Measurements from ENCODE around the gene ATRAID. TPM values are rescaled to one million over a fixed set of nuclear protein-coding genes. Genes with fewer than 3 reads are reported as not detected.

The ATRAID gene
- total and polyA plus RNA-seq, 10 of the 15 experiments (the other 5 are each of a cell fraction or from before 2014, with no cell fraction given) = 65.6 to 180 (median 120) TPM

GRCh38 chr2:27164960-27165763 lies 46.7 kb upstream of the ATRAID start (continued):
- TF ChIP-seq RELB (IDR thresholded peaks at IDR 0.05; ENCODE audit: low read depth) = 0 out of 2 replicates have a peak, but pooled peaks have one; percentile 30
- TF ChIP-seq ZBTB40 (IDR thresholded peaks at IDR 0.05; ENCODE audit: borderline replicate concordance) = no peak
- peak; percentile 63 for TF ChIP-seq RUNX3 (IDR thresholded peaks at IDR 0.05; ENCODE audit: low read length)
- TF ChIP-seq, protein P1, sequence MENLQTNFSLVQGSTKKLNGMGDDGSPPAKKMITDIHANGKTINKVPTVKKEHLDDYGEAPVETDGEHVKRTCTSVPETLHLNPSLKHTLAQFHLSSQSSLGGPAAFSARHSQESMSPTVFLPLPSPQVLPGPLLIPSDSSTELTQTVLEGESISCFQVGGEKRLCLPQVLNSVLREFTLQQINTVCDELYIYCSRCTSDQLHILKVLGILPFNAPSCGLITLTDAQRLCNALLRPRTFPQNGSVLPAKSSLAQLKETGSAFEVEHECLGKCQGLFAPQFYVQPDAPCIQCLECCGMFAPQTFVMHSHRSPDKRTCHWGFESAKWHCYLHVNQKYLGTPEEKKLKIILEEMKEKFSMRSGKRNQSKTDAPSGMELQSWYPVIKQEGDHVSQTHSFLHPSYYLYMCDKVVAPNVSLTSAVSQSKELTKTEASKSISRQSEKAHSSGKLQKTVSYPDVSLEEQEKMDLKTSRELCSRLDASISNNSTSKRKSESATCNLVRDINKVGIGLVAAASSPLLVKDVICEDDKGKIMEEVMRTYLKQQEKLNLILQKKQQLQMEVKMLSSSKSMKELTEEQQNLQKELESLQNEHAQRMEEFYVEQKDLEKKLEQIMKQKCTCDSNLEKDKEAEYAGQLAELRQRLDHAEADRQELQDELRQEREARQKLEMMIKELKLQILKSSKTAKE (IDR thresholded peaks at IDR 0.05; ENCODE audit: low read depth, poor library complexity, severe bottlenecking) = peak; percentile 50
- no peak for TF ChIP-seq NR2C2 (IDR thresholded peaks at IDR 0.05; ENCODE audit: borderline replicate concordance, control insufficient read depth, insufficient read length, low read depth)
- TF ChIP-seq ZBED1 (IDR thresholded peaks at IDR 0.05; ENCODE audit: borderline replicate concordance) = no peak
- 0 out of 2 replicates have a peak, but pooled peaks have one; percentile 62 for TF ChIP-seq ZNF217 (IDR thresholded peaks at IDR 0.05)
- no peak for TF ChIP-seq SUPT20H (IDR thresholded peaks at IDR 0.05; ENCODE audit: borderline replicate concordance, control insufficient read depth, low read depth, low read length)
- TF ChIP-seq ZNF24 (IDR thresholded peaks at IDR 0.05) = 0 out of 2 replicates have a peak, but pooled peaks have one; percentile 13
- TF ChIP-seq GATAD2B (conservative IDR thresholded peaks at IDR 0.05; ENCODE audit: low read depth) = 0 out of 2 replicates have a peak, but pooled peaks have one; percentile 30
- peak; percentile 63 to 70; a peak in 1 of 4 replicates for TF ChIP-seq IKZF2 (IDR thresholded peaks at IDR 0.05)
- peak; percentile 53; the same call in 1 of the 2 replicates for TF ChIP-seq MTA2 (IDR thresholded peaks at IDR 0.05; ENCODE audit: low read depth)
- no peak for TF ChIP-seq RBBP5 (conservative IDR thresholded peaks at IDR 0.05)
- TF ChIP-seq ZNF207 (IDR thresholded peaks at IDR 0.05; ENCODE audit: borderline replicate concordance) = no peak
- TF ChIP-seq EED (IDR thresholded peaks at IDR 0.05; ENCODE audit: low read depth) = no peak
- TF ChIP-seq STAT1 (conservative IDR thresholded peaks at IDR 0.05) = no peak
- TF ChIP-seq IRF4 (IDR thresholded peaks at IDR 0.05; ENCODE audit: low read depth, low read length) = peak; percentile 70; the same call in 1 of the 2 replicates
- TF ChIP-seq HDGF (IDR thresholded peaks at IDR 0.05) = no peak; the same call in 1 of the 2 replicates
- TF ChIP-seq PML (IDR thresholded peaks at IDR 0.05; ENCODE audit: low read length) = no peak
- no peak for TF ChIP-seq SMARCA5 (IDR thresholded peaks at IDR 0.05)
- no peak for TF ChIP-seq POLR2AphosphoS5 (IDR thresholded peaks at IDR 0.05; ENCODE audit: low read length)
- TF ChIP-seq EP300 (IDR thresholded peaks at IDR 0.05; ENCODE audit: borderline replicate concordance in 1 of 2, control insufficient read depth in 1 of 2, low read depth in 2 of 2, low read length in 2 of 2) = 0 out of 4 replicates have a peak, but pooled peaks of 1 of the 2 experiments have one; percentile 16
- TF ChIP-seq IKZF1 (conservative IDR thresholded peaks at IDR 0.05) = peak; percentile 36; the same call in 1 of the 2 replicates

All from GM12878 (cell line).